PFSK-1 (cell line): ENCODE results near the gene SPTLC1.

Experiments used
- FOXP2 ChIP-seq: optimal IDR thresholded peaks from 2 replicates; pipeline ENCODE3; 2011; ENCODE audit warnings: borderline replicate concordance, control low read depth, inconsistent platforms; ENCODE audit not compliant: insufficient read depth; ENCODE audit errors: extremely low read length, extremely low read depth
- POLR2AphosphoS5 ChIP-seq: IDR thresholded peaks from 2 replicates; pipeline ENCODE4 v1.6.1; 2012; ENCODE audit warnings: low read depth, mild to moderate bottlenecking, control low read depth, low read length, moderate library complexity
- SIN3A ChIP-seq: IDR thresholded peaks from 2 replicates; pipeline ENCODE4 v1.6.1; 2012; ENCODE audit warnings: mild to moderate bottlenecking, low read length, moderate library complexity, borderline replicate concordance; ENCODE audit not compliant: insufficient read depth
- TAF1 ChIP-seq: IDR thresholded peaks from 2 replicates; pipeline ENCODE4 v1.6.1; 2012; ENCODE audit warnings: low read length, control low read depth, borderline replicate concordance; ENCODE audit not compliant: insufficient read depth
- TF ChIP-seq, protein P1 (sequence below), 2 experiments: IDR thresholded peaks; 2 replicates each; pipeline versions ENCODE4 v1.6.1 to v1.8.0; 2011 to 2012; ENCODE audit warnings: low read depth in 2 of 2, low read length in 2 of 2, control low read depth in 1 of 2, inconsistent platforms in 1 of 2, mild to moderate bottlenecking in 1 of 2, moderate library complexity in 1 of 2; ENCODE audit not compliant: insufficient read depth in 1 of 2

SPTLC1 gene

GRCh38 chr9:92035146-92035545 is 80.1 kb downstream of the SPTLC1 start:
- TF ChIP-seq FOXP2 (no peak), POLR2AphosphoS5 (no peak)

DNA sequence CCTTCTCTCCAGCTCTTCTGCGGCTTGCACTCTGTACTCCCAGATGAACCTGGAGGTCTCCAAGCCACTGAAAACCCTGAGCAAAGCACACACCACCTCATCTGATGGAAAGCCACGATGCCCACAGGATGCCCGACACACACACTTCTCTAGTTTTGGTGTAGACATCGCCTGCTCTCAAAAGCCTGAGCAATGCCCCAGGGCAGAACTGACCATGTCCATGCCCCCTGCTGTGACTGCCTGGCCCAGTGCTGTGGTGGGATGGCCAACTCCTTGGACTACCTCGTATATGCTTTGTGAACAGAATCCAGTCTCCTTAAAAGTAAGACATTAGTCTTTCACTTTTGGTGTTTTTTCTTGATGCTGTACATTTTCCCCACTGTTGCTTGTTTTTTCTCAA is 81.2 kb downstream of the SPTLC1 start:
- TF ChIP-seq SIN3A (no peak), POLR2AphosphoS5 (no peak), FOXP2 (no peak), TAF1 (no peak)
- TF ChIP-seq, protein P1, sequence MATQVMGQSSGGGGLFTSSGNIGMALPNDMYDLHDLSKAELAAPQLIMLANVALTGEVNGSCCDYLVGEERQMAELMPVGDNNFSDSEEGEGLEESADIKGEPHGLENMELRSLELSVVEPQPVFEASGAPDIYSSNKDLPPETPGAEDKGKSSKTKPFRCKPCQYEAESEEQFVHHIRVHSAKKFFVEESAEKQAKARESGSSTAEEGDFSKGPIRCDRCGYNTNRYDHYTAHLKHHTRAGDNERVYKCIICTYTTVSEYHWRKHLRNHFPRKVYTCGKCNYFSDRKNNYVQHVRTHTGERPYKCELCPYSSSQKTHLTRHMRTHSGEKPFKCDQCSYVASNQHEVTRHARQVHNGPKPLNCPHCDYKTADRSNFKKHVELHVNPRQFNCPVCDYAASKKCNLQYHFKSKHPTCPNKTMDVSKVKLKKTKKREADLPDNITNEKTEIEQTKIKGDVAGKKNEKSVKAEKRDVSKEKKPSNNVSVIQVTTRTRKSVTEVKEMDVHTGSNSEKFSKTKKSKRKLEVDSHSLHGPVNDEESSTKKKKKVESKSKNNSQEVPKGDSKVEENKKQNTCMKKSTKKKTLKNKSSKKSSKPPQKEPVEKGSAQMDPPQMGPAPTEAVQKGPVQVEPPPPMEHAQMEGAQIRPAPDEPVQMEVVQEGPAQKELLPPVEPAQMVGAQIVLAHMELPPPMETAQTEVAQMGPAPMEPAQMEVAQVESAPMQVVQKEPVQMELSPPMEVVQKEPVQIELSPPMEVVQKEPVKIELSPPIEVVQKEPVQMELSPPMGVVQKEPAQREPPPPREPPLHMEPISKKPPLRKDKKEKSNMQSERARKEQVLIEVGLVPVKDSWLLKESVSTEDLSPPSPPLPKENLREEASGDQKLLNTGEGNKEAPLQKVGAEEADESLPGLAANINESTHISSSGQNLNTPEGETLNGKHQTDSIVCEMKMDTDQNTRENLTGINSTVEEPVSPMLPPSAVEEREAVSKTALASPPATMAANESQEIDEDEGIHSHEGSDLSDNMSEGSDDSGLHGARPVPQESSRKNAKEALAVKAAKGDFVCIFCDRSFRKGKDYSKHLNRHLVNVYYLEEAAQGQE (IDR thresholded peaks at IDR 0.05; ENCODE audit: insufficient read depth in 1 of 2, low read depth in 2 of 2, low read length in 2 of 2) = no peak

DNA sequence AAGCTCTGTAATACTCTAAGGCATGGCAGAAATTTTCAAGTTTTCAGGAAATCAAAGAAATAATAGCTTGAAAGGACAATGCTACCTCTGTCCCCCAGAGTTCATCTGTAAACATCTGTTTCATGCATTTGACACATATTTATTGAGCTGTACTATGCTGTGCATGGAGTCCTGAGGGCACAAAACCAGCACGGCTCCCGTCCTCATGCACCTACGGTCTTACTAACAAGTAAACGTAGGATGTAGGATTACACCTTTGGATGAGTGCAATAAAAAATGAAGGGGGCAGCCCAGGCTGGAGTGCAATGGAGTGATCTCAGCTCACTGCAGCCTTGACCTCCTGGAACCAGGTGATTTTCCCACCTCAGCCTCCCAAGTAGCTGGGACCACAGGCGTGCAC is 81.9 kb downstream of the SPTLC1 start:
- TF ChIP-seq SIN3A (no peak), TAF1 (no peak), POLR2AphosphoS5 (no peak), FOXP2 (no peak)
- TF ChIP-seq, protein P1 (IDR thresholded peaks at IDR 0.05; ENCODE audit: insufficient read depth in 1 of 2, low read depth in 2 of 2, low read length in 2 of 2) = no peak

DNA sequence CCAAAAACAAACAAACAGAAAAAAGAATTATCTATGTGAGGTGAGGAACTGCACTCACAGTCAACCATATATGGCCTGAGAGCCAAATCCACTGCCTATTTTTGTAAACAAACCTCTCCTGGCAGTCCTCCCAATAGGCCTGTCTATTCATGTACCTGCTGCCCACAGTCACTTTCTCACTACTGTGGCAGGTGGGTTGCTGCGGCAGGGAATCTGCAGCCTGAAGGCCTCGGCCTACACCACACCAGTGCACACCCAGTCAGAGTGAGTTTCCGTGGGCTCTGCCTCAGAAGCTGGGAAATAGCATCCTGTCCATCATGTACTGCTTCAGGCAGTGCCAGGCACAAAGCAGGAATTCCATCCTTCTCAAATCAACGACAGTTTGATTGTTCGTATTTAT is 82.3 kb downstream of the SPTLC1 start:
- no peak for TF ChIP-seq POLR2AphosphoS5
- TF ChIP-seq, protein P1 (IDR thresholded peaks at IDR 0.05; ENCODE audit: insufficient read depth in 1 of 2, low read depth in 2 of 2, low read length in 2 of 2) = no peak
- TF ChIP-seq FOXP2 = no peak
- TF ChIP-seq SIN3A = no peak
- no peak for TF ChIP-seq TAF1

DNA sequence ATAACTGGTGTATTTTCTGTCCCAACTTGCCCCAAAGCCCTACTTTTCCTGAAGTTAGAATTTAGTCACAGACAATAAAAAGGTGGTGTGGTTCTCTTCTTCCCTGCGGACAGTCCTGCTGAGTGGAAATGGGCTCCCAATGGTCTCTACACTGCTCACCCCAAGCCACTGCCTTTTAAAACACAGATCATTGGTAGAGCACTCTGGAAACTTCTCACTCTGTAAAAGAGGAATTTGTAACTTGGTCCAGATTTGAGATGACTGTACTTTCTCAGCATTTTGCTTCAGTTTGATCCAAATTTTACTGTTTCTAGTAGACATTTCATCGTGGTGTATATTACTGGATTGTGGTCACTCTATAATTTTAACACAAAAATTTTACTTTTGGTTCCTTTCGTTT is 84.8 kb downstream of the SPTLC1 start:
- TF ChIP-seq TAF1 = no peak
- TF ChIP-seq SIN3A = no peak
- no peak for TF ChIP-seq POLR2AphosphoS5
- TF ChIP-seq, protein P1 (IDR thresholded peaks at IDR 0.05; ENCODE audit: insufficient read depth in 1 of 2, low read depth in 2 of 2, low read length in 2 of 2) = no peak
- no peak for TF ChIP-seq FOXP2
